ENCODE data around the gene DDX24. TPM values are rescaled to one million over a fixed set of nuclear protein-coding genes. Genes with fewer than 3 reads are reported as not detected.

DDX24 gene
- polyA plus RNA-seq, 1 donor (not counting 4 experiments of a cell fraction or from before 2014, with no cell fraction given) = 171 TPM

- FAIRE-seq = no peak
- dilution Hi-C loops (cut with MboI; ENCODE audit: extremely low pct_ligation_motif_present, low sequenced_read_pairs) = no loop called here
- TF ChIP-seq EZH2 (IDR thresholded peaks at IDR 0.05; ENCODE audit: low read length) (no peak), CTCF (optimal IDR thresholded peaks at IDR 0.05 in 1 of 3, IDR thresholded peaks at IDR 0.05 in 1 of 3, conservative IDR thresholded peaks at IDR 0.05 in 1 of 3; ENCODE audit: extremely low read depth in 1 of 3, insufficient read depth in 2 of 3, low read length in 3 of 3) (no peak)
These were observed 82.1 kb downstream of the DDX24 start for GRCh38 chr14:93998871-93999403.

More at GRCh38 chr14:93998871-93999403, 82.1 kb downstream of the DDX24 start:
- Histone ChIP-seq H3K36me3 (ENCODE audit: control insufficient read depth in 2 of 2, extremely low read depth in 1 of 2, insufficient read depth in 2 of 2, low read length in 2 of 2) (no peaks in the 10 kb centered on the region), H3K4me2 (ENCODE audit: control insufficient read depth, extremely low read depth, insufficient read depth, low read depth, low read length) (no peak overlapping the region), H3K9me1 (ENCODE audit: control insufficient read depth, extremely low read depth, insufficient read depth, low read length) (peaks cover 3% of the 10 kb centered on the region), H4K20me1 (ENCODE audit: control insufficient read depth, extremely low read depth, insufficient read depth, low read length) (no peaks in the 10 kb centered on the region), H3K4me1 (ENCODE audit: control insufficient read depth, extremely low read depth, insufficient read depth, low read length) (peaks cover 22% of the 10 kb centered on the region), H3K27me3 (ENCODE audit: control insufficient read depth, extremely low read depth, insufficient read depth, low read length) (no peaks in the 10 kb centered on the region), H3K9ac (ENCODE audit: control insufficient read depth, extremely low read depth, insufficient read depth, low read length) (no peak overlapping the region), H3K79me2 (ENCODE audit: control insufficient read depth, insufficient read depth, low read length) (no peaks in the 10 kb centered on the region), H3K4me3 (ENCODE audit: control insufficient read depth in 2 of 3, extremely low read depth in 1 of 3, insufficient read depth in 2 of 3, low read depth in 1 of 3, low read length in 3 of 3) (no peak overlapping the region), H3K27ac (ENCODE audit: control insufficient read depth, insufficient read depth, low read length) (no peak overlapping the region), H3K9me3 (ENCODE audit: control insufficient read depth, low read depth, low read length) (no peaks in the 10 kb centered on the region), H2AFZ (ENCODE audit: control insufficient read depth, low read length) (no peak overlapping the region)
- no peak for DNase-seq (ENCODE audit: low read depth, low spot score)

Other genes starting within 250 kb of the DDX24 start
- gene FAM181A, start 153.9 kb downstream of the DDX24 start, polyA plus RNA-seq = 0.04 TPM in 1 of 3 replicates, not detected in the others
- 0.31 to 1.7 TPM (median 0.56 TPM) in 3 replicates for gene ASB2, start 104.6 kb downstream of the DDX24 start, polyA plus RNA-seq
- not detected in 3 replicates for gene CCDC197, start 83.9 kb downstream of the DDX24 start, polyA plus RNA-seq
- 2.6 to 4.8 TPM (median 3.5 TPM) in 3 replicates for gene OTUB2, start 54.9 kb downstream of the DDX24 start, polyA plus RNA-seq
- 17.4 to 25.0 TPM (median 18.9 TPM) in 3 replicates for gene IFI27L1, start 108 bp upstream of the DDX24 start, polyA plus RNA-seq
- 1,132 to 3,594 TPM (median 2,783 TPM) in 3 replicates for gene IFI27, start 29.5 kb upstream of the DDX24 start, polyA plus RNA-seq
- 67.5 to 179 TPM (median 82.2 TPM) in 3 replicates for gene IFI27L2, start 48.4 kb upstream of the DDX24 start, polyA plus RNA-seq
- gene PPP4R4, start 93.1 kb upstream of the DDX24 start, polyA plus RNA-seq = 8.1 to 9.0 TPM (median 8.9 TPM) in 3 replicates
- not detected in 3 replicates for gene SERPINA10, start 212.1 kb upstream of the DDX24 start, polyA plus RNA-seq
- gene SERPINA6, start 242.1 kb upstream of the DDX24 start, polyA plus RNA-seq = 0.18 TPM in 1 of 3 replicates, not detected in the others

Measured in keratinocyte (primary cell).